T-helper 17 cell (primary cell): Measurements from ENCODE around the gene MTHFSD. TPM values are rescaled to one million over a fixed set of nuclear protein-coding genes. Genes with fewer than 3 reads are reported as not detected.

Source experiments
- ATAC-seq: fragments of 150-1000 bp; cut with Tn5 transposase; 2 replicates; pipeline ENCODE4 v1.10.0; 2021; ENCODE audit warnings: mild to moderate bottlenecking, moderate library complexity
- DNase-seq, 3 donors: peaks; one replicate each; pipeline versions ENCODE4 v3.0.0 to v3.0.0-alpha.2; 2020 to 2021
- H3K9me3 ChIP-seq: one replicate; pipeline ENCODE4 v1.7.0; 2013; ENCODE audit warnings: low read length, mild to moderate bottlenecking; ENCODE audit not compliant: control insufficient read depth, poor library complexity, severe bottlenecking
- H3K27ac Mint-ChIP-seq: one replicate; pipeline ENCODE4 v1.8.0; 2022; ENCODE audit warnings: mild to moderate bottlenecking, moderate library complexity, mixed read lengths
- H3K27me3 Mint-ChIP-seq: one replicate; pipeline ENCODE4 v1.8.0; 2022; ENCODE audit warnings: mixed read lengths
- H3K36me3 Mint-ChIP-seq: one replicate; pipeline ENCODE4 v1.8.0; 2022; ENCODE audit warnings: low read depth, mixed read lengths
- H3K4me1 Mint-ChIP-seq: one replicate; pipeline ENCODE4 v1.8.0; 2022; ENCODE audit warnings: mild to moderate bottlenecking, mixed read lengths
- H3K4me3 Mint-ChIP-seq: one replicate; pipeline ENCODE4 v1.8.0; 2022; ENCODE audit warnings: mild to moderate bottlenecking, moderate library complexity, mixed read lengths
- total RNA-seq, 4 donors: library from RNA in 2 of 4; stranded (reverse) in 2 of 4; gene quantifications; one replicate each; pipeline ENCODE4 v1.2.3 and lab custom pipeline; 2022 to 2026

MTHFSD gene
- total RNA-seq, 2 donors from 2014 or later = 10.8 to 13.1 TPM

- Mint-ChIP-seq H3K27me3 (peaks cover 84% of the 10 kb centered on the region), H3K4me3 (no peak overlapping the region), H3K36me3 (peaks cover 3% of the 10 kb centered on the region), H3K27ac (no peak overlapping the region), H3K4me1 (peaks cover 1% of the 10 kb centered on the region)
- no peak for DNase-seq
- no peak for ATAC-seq
- no peaks in the 10 kb centered on the region for H3K9me3 ChIP-seq
These were observed 59.2 kb downstream of the MTHFSD start for GRCh38 chr16:86495756-86496261.

- H3K27ac Mint-ChIP-seq = no peak overlapping the region
- DNase-seq (no peak), ATAC-seq (no peak)
- H3K4me3 Mint-ChIP-seq = no peak overlapping the region
- no peaks in the 10 kb centered on the region for H3K4me1 Mint-ChIP-seq
- peaks cover 3% of the 10 kb centered on the region for H3K36me3 Mint-ChIP-seq
- H3K9me3 ChIP-seq = no peaks in the 10 kb centered on the region
- peaks cover 84% of the 10 kb centered on the region for H3K27me3 Mint-ChIP-seq
These were observed 59.7 kb downstream of the MTHFSD start for GRCh38 chr16:86495357-86495701.

GRCh38 chr16:86494565-86495356 is 60.3 kb downstream of the MTHFSD start:
- no peaks in the 10 kb centered on the region for H3K4me1 Mint-ChIP-seq
- no peaks in the 10 kb centered on the region for H3K9me3 ChIP-seq
- DNase-seq (no peak), ATAC-seq (no peak)
- no peak overlapping the region for H3K4me3 Mint-ChIP-seq
- H3K27me3 Mint-ChIP-seq = peaks cover 84% of the 10 kb centered on the region
- no peak overlapping the region for H3K27ac Mint-ChIP-seq
- H3K36me3 Mint-ChIP-seq = peaks cover 3% of the 10 kb centered on the region

GRCh38 chr16:86494039-86494564 is 60.9 kb downstream of the MTHFSD start:
- DNase-seq (no peak), ATAC-seq (no peak)
- no peaks in the 10 kb centered on the region for H3K4me1 Mint-ChIP-seq
- no peak overlapping the region for H3K27ac Mint-ChIP-seq
- peaks cover 84% of the 10 kb centered on the region for H3K27me3 Mint-ChIP-seq
- H3K36me3 Mint-ChIP-seq = peaks cover 3% of the 10 kb centered on the region
- no peak overlapping the region for H3K4me3 Mint-ChIP-seq
- no peaks in the 10 kb centered on the region for H3K9me3 ChIP-seq

GRCh38 chr16:86492961-86493629 is 61.9 kb downstream of the MTHFSD start:
- Mint-ChIP-seq H3K27me3 (peaks cover 90% of the 10 kb centered on the region), H3K4me3 (no peak overlapping the region), H3K36me3 (peaks cover 3% of the 10 kb centered on the region), H3K4me1 (no peaks in the 10 kb centered on the region), H3K27ac (no peak overlapping the region)
- H3K9me3 ChIP-seq = no peaks in the 10 kb centered on the region
- no peak for ATAC-seq
- DNase-seq = no peak

- Mint-ChIP-seq H3K4me1 (no peaks in the 10 kb centered on the region), H3K27ac (no peak overlapping the region), H3K36me3 (peaks cover 3% of the 10 kb centered on the region), H3K4me3 (no peak overlapping the region), H3K27me3 (peaks cover 93% of the 10 kb centered on the region)
- ATAC-seq = no peak
- no peaks in the 10 kb centered on the region for H3K9me3 ChIP-seq
- no peak for DNase-seq
These were observed 62.6 kb downstream of the MTHFSD start for GRCh38 chr16:86492267-86492960.

- H3K9me3 ChIP-seq = no peaks in the 10 kb centered on the region
- no peaks in the 10 kb centered on the region for H3K4me1 Mint-ChIP-seq
- no peak for ATAC-seq
- no peak for DNase-seq
- no peak overlapping the region for H3K4me3 Mint-ChIP-seq
- H3K27ac Mint-ChIP-seq = no peak overlapping the region
- peaks cover 3% of the 10 kb centered on the region for H3K36me3 Mint-ChIP-seq
- H3K27me3 Mint-ChIP-seq = peaks cover 89% of the 10 kb centered on the region
These were observed 63.4 kb downstream of the MTHFSD start for GRCh38 chr16:86491640-86492023.

- DNase-seq (no peak), ATAC-seq (no peak)
- H3K9me3 ChIP-seq = no peaks in the 10 kb centered on the region
- H3K4me1 Mint-ChIP-seq = no peaks in the 10 kb centered on the region
- H3K27ac Mint-ChIP-seq = no peak overlapping the region
- peaks cover 89% of the 10 kb centered on the region for H3K27me3 Mint-ChIP-seq
- H3K4me3 Mint-ChIP-seq = no peak overlapping the region
- H3K36me3 Mint-ChIP-seq = peaks cover 3% of the 10 kb centered on the region
These were observed 64.0 kb downstream of the MTHFSD start for GRCh38 chr16:86490859-86491639.

- ATAC-seq (no peak), DNase-seq (no peak)
- Mint-ChIP-seq H3K27ac (no peak overlapping the region), H3K27me3 (peaks cover 53% of the 10 kb centered on the region), H3K4me3 (no peak overlapping the region), H3K36me3 (peaks cover 2% of the 10 kb centered on the region), H3K4me1 (no peaks in the 10 kb centered on the region)
- H3K9me3 ChIP-seq = no peaks in the 10 kb centered on the region
These were observed 69.3 kb downstream of the MTHFSD start for GRCh38 chr16:86485746-86486145.

- DNase-seq (no peak), ATAC-seq (no peak)
- Mint-ChIP-seq H3K4me1 (no peaks in the 10 kb centered on the region), H3K36me3 (peaks cover 2% of the 10 kb centered on the region), H3K4me3 (no peak overlapping the region), H3K27me3 (peaks cover 41% of the 10 kb centered on the region), H3K27ac (no peak overlapping the region)
- no peaks in the 10 kb centered on the region for H3K9me3 ChIP-seq
These were observed 70.8 kb downstream of the MTHFSD start for GRCh38 chr16:86484240-86484639.

- ATAC-seq (no peak), DNase-seq (no peak)
- no peak overlapping the region for H3K4me3 Mint-ChIP-seq
- H3K4me1 Mint-ChIP-seq = no peaks in the 10 kb centered on the region
- H3K27me3 Mint-ChIP-seq = peaks cover 48% of the 10 kb centered on the region
- H3K27ac Mint-ChIP-seq = no peak overlapping the region
- H3K36me3 Mint-ChIP-seq = peaks cover 2% of the 10 kb centered on the region
- no peaks in the 10 kb centered on the region for H3K9me3 ChIP-seq
These were observed 73.4 kb downstream of the MTHFSD start for GRCh38 chr16:86481607-86482006.

- ATAC-seq (no peak), DNase-seq (no peak)
- Mint-ChIP-seq H3K27me3 (peaks cover 43% of the 10 kb centered on the region), H3K4me3 (no peak overlapping the region), H3K4me1 (no peaks in the 10 kb centered on the region), H3K27ac (no peak overlapping the region), H3K36me3 (peaks cover 2% of the 10 kb centered on the region)
- no peaks in the 10 kb centered on the region for H3K9me3 ChIP-seq
These were observed 74.6 kb downstream of the MTHFSD start for GRCh38 chr16:86480444-86480843.
